Activated T-cell treated with anti-CD3 and anti-CD28 coated beads for 48 hours (primary cell): Measurements from ENCODE around the gene TIMP3.

Source experiments
- DNase-seq: peaks from one replicate; pipeline ENCODE4 v3.0.0-alpha.2; 2020; ENCODE audit warnings: low read depth

The TIMP3 gene

DNA sequence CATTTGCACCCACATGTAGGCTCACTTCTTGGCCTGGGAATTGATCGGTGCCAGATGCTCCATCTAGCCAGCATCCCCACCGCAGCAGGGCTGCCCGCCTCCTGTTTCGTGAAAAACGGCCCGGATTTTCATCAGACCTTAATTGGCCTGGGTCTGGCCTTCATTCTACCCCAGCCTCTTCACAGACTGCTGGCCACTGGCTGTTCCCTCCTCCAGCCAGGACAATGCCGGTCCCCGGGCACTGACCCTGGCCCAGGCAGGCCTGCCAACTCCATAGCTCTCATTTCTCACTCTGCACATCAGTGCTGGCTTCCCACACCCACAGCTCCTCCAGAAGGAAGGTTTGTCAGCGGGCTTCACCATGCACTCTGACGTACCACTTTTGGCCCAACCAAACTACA is 27.9 kb downstream of the TIMP3 start:
- no peak for DNase-seq

DNA sequence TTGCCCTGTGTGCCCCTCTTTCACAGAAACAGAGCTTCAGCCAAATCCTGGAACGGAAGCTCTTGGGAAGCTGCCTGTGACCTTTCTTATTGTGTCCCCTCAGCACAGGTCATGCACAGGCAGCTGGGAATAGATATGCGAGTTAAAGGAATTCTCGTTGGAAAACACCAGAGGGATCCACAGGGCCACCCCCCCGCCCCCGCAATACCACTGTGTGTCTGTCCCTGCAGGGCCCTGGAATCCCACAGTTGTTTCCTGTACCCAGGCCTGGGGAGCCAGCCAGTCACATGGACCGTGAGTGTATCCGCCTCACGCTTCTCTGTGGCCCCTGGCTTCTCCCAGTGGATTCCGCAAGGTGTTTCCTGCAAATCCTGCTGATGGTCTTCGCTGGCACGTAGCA is 29.0 kb downstream of the TIMP3 start:
- DNase-seq, result no peak

DNA sequence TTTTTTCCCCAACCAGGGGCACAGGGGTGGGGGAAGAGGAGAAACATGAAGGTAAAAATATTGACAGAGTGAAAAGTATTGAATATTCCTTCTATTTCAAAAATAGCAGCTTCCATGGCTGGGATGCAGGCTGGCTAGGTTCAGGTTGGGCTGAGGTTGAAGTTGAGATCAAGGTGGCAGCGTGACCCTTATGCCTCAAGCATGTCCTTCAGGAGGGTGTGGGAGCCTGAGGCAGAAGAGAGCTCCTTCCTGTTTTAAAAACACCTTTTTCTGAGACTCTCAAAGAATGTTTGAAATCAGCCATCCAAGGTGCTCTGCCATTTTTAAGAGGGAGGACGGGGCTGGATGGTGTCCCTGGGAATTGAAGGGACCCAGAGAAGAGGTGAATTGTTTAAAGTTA is 29.5 kb downstream of the TIMP3 start:
- no peak for DNase-seq

DNA sequence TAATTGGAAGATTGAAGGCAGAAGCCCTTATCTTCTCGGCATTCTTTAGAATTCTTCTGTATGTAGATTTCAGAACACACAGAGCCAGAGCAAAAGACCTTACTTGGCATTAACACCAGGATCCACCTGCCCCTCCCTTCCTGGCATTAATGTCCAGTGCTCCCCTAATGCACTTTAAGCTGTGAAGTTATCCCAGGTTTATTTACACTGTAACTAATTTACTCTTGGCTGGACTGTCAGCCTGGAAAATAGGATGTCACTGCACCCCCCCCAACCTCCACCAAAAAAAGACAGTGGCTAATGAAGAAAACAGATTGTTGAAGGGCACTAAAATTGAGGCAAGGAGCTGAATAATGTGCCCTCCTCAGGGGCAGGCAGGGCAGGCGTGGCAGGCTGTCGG is 30.1 kb downstream of the TIMP3 start:
- no peak for DNase-seq

DNA sequence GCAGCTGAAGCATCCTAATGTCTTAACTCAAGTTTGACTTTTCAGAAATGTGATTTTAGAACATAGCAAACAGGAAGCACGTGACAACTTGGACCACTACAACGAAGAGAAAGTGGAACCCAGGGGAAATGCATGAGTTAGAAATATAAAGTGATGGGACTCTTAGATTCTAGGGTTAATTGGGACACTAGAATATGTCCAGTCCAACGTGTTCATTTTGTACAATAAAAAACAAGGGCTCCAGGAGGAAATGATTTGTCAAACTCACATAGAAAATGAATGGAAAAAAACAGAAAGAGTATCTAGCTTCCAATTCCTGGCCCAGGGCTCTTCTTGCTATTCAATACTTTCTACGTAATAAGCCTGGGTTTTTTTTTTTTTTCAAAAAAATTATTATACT is 30.7 kb downstream of the TIMP3 start:
- DNase-seq, result no peak

DNA sequence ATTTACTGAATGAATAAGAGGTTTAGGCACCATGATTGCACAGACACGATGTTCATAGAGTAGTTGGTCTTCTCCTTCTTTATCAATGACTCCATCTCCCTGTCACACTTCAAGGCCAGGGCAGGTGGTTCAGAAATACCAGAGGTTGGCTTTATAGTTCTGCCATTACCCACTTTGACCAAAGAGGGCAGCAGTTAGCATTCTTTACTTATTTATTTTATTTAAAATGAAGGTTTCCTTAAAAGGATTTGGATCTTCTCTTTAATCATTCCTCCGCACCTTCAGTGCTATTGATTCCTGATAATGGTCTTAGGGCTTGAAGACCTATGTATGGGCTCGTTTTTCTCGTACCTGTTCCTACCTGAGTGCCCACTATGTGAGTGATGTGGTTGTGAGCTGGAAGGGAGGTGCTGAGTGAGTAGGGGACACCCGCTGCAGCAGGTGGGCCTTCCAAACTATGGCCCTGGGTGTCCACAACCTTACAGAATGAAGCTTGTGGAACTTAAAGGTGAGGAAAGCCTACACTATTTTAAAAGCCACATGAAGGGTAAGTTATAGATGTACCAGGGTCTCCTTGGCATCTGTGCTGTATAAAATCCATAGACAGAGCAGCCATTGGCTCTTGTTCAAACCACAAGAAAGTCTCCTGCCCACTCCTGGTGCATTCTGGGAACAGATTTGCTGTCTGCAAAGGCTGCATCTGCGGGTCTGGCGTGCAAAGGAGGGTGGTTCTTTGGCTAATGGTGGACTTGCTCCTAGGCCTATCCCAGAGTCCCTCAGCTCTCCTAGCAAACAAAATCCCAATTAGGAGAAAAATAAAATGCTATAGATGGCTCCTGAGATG is 35.0 kb downstream of the TIMP3 start:
- no peak for DNase-seq

DNA sequence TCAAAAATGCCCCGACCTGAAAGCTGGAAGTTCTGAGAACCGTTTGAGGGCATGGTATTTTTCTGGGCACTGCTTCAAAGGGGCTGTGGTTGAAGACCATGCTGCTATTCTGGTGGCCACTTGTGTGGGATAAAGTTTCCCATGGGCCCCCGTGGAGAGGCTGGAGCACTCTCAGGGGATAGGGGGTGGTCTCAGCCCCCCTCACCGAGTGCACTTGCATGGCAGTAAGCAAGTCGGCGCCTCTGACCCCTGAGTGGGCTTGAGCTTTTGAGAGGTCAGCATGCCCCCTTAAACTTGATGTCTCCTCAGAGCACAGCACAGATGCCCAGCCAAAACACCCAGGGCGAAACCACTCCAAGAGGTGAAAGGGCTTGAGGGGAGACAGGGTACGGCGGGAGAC is 35.6 kb downstream of the TIMP3 start:
- no peak for DNase-seq

DNA sequence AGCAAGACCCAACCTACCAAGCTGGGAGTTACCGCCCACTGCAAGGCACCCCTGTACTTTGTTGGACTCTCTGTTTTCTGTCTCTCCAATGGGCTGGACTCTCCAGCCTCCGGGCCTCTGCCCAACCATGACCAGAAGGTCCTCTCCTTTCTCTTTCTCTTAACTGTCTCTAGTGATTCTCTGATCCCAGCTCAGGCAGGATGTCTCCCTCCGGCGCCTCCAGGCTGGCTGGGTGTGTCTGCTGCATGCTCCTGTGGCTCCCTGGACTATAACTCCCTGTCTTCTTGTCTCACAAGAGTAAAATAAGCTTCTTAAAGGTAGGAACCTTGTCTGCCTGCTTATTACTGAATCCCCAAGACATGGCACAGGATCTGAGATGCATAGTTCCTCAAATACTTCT is 36.3 kb downstream of the TIMP3 start:
- DNase-seq, result no peak

DNA sequence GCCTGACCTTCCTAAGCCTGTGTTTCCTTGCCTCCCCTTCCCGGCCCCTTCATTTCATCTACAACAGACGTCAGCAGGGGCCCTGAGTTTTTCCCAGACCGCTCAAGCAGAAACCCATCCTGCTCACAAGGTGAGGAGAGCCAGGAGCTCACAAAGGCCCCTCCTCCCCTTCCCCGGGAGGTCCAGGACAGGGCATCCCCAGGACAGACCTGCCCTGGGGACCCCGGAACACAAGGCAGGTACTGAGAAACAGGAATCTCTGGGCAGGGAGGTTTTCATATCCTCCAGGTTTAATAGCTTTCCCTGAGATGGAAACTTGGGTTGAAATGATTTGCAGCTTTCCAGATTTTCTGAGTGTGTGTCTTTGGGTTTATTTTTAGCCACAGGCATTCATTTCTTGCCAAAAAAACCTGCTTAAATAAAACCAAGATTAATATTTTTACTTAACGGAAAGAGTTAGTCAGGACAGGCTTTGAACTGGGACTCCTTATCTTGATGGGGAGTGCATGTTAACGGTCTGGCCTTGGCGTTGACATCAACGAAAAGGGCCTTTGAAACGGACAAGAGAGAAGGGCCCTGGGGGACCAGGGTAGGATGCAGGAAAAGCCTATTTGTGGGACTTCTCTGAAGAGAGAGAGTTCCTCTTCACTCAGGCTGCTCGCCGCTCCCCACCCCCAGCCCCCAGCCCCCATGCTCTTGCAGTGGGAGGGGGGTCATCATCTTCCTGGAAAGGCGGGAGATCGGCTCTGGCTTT is 38.5 kb downstream of the TIMP3 start:
- no peak for DNase-seq

DNA sequence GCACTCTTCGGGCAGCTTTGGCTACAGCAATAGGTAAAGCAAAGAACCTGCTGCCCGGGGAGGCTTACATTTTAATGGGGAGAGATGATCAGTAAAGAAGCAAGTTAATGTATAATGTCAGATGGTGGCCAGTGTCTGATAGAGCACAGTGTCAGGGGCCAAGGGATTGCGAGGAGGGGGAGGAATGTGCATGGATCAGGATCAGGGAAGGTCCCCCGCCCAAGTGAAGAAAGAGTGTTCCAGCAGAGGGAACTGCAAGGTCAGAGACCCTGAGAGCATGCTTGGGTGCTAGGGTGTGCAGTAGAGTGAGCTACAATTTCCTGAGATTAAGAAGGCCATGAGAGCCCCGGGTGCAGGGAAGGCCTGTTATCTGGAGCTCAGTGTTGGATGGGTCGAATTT is 39.7 kb downstream of the TIMP3 start:
- no peak for DNase-seq

DNA sequence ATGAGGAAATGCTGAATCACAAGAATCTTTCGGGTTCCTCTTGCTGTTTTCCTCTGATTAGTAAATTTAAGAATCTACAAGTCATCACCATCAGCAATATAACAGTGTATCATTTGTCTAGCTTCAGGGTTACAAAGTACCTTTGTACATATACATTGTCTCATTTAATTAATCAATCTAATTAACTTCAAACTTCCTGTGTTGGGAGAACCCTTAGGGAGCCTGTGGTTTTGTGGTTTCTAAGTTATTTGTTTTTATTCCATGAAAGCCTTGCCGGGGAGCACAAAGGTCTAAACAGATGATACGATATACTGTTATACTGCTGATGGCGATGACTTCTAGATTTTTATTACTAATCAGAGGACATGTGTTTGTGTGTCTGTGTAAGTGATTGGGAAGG is 41.0 kb downstream of the TIMP3 start:
- DNase-seq, result no peak

DNA sequence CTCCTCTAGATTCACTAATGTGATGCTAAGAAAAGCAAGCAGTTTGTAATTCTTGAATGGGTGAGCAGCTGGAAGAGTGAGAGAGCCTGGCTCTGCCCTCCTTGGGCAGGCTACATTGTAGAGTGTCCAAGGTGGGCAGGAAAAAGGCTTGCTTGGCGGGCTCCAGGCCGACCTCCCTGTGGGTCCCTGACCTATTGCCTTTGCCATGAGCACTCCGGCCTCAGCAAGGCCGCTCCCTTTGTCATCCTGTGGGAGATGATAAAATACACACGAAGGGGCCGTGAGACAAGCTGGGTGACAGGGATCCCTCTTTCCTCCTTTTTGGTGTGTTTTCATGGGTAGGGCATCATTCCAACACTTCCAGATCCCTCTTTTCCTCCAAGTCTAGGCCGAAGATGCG is 41.8 kb downstream of the TIMP3 start:
- no peak for DNase-seq

DNA sequence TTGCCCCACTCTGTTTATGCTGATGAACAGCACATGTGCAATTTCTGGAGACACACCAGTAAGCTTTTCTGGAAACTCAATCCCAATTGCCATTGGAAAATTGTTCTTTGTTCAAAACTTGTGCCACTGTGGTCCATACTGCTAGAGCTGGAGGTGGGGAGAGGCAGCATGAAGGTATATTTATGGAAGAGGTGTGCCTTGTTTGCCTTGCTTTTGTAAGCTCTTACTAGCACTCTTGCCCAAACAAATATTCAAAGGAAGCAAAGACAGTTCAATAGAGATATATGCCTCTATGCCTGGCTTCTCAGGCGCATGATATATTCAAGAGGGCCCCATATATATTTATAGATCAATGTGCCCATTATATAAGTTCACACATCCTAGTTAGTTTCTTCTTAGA is 42.7 kb downstream of the TIMP3 start:
- no peak for DNase-seq

DNA sequence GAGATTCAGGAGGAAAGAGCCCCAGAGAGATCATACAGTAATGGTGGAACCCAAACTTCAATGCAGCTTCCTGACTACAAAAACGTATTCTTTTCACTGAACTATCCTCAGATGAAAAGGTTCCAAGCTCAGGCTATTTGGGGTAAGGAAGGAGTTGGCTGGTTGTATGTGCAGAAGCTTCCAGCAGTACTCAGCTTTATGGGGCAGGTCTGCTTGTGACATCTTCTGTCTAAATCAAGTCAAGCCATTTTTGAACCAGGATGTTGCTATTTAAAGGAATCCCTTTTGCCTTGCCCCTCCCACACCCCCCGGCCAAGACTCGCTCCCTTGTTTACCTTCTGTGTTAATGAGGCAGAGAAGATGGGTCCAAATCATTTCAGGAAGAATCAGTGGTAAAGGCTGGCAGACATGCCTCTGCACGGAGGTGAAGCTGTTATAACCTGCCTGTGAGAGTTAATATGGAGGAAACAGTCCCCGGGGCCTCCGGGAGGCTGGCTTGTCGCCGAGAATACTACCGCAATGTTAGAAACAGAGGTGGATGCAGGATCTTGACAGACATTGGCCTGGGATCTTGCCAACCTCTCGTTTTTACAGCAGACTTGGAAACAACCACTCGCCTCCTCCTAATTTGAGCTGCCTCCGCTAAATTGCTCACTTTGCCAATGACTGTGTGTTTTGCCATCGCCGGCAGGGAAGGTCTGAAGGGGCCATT is 45.4 kb downstream of the TIMP3 start:
- no peak for DNase-seq

DNA sequence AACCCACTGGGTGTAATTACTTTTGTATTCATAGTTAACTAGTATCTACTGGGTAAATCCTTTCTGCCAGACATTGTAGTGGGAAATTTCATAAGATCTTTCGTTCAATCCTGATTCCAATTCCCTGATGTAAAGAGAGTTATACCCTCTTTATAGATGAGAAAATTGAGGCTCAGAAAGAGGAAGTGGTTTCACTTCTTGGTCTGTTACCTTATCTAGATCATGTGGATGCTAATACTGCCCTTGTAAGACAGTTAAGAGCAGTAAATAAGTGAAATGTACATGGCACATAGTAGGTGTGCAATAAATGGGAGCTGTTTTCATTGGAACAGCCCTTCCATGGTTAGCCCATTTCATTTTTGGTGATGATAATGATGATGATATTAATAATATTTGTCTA is 46.7 kb downstream of the TIMP3 start:
- DNase-seq, result no peak

DNA sequence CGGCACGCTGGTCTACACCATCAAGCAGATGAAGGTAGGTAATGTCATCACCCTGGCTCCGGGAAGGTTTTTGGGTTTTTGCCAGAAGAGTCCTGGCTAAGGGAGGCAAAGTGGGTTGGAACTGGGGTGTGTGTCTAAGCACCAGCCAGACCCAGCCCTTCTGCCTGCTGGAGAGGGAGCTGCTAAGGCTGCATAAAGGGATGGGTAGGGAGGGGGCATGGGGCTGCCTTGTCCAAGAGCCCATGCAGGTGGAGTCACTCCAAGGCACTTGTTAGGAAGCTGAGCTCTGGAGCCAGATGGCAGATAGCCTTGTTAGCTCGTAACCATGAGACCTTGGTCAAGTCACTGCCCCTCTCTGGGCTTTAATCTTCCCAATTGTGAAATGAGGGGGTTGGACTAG is 48.0 kb downstream of the TIMP3 start:
- no peak for DNase-seq

DNA sequence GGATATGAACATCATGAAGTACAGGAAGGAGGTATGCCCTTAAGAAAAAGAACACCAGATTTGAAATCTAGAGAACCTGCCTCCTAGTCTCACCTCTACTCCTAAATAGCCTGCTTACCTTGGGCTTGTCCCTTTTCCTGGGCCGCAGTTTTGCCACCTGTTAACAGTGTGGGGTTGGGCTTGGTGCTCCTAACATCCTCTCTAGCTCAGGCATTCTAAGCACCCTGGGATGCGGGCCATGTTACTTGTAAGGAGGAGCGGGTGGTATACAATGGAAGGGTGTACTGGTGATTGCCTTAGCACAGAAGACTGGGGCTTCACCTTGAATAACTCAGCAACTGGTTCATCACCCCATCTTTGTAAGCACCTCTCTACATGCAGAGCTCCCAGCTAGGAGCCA is 48.7 kb downstream of the TIMP3 start:
- DNase-seq, result no peak

DNA sequence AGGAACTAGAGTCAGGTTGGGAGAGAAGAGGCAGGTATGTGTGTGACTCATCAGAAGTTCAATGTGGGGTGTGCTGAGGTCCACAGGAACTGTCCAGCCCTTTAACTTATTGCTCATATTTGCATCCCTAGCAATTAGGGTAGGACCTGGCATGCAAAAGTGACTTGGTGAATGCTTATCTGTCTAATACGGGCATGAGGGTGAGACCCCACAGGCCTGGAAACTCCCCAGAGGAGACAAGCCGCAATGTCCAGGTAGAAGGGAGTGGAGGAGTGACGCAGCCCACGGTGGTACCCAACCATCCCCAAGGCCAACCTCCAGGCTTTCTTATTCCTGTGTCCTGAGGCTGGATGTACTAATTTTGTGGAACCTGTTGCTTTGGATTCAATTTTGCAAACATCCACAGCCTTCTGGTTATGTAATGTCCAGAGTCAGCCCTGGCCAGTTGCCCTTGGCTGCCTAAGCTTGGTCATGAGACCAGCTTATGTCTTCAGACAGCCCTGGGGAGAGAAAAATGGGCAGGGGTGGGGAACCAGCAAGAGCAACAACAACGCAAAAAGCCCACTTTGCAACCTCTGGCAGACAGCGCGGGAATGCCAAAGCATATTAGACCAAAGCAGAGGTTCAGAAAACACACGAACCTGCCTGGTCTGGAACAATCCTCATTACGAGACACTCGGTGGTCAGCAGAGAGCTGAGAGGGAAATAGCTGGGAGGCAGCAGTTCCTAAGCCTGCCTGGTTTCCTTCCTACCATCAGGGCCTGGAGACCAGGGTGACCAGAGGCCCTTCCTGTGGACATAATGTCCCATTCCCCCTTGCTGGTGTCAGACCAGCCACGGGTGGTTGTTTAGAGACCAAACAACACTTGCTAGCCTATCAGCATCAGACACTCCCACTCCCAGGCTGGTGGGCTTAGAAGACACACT is 49.3 kb downstream of the TIMP3 start:
- no peak for DNase-seq

DNA sequence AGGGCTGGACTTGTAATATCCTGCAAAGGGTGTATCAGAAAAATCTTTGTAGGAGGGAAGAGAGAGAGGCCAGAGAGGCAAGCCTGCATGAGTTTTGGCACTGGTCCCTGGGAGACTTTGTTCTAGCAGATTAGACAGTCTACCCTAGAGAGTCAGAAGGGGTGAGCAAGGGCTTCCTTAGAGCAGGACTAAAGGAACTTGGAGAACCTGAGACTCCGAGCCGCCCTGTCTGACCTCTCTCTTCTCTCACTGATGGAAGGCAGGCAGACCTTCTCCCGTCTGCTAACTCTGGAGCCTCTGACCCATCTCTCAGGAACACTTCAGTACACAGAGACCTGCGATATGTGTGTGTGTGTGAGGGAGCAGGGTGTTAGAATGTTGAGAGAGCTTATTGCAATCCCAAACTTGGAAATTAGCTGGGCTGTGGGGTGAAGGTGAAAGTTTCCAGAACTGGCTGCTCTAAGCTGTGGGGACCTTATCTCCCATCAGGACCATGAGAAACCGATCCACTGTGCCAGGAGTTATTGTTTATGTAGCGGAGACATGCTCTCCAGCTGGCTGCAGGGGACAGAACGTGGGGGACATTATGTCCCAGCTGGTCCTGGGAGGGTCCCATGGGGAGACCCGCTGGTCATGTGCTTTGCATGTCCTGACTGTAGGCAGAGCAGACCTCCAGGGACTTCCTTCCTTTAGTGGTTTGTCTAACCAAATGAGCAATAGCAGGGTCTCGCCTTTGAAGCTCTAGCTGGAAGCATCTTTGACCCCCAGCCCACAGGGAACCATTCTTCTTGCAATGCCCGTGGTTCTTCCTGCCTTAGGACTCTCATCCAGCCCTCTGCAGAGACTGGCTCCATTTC is 51.1 kb downstream of the TIMP3 start:
- no peak for DNase-seq

DNA sequence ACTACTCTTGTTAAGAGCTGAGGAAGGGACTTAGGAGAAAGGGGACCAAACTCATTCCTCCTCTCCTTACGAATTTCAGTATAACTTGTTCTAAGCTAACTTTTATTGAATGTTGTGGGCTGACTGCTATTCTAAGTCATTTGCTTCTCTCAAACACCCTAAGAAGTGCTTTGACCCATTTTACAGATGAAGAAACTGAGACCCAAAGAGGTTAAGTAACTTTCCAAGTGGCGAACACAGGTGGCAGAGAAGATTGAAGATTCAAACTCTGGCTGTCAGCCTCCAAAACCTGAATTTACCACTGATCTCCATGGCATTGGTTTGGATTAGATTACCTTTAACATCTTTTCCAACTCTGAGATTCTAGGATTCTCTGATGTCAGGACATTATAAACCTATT is 52.2 kb downstream of the TIMP3 start:
- no peak for DNase-seq

DNA sequence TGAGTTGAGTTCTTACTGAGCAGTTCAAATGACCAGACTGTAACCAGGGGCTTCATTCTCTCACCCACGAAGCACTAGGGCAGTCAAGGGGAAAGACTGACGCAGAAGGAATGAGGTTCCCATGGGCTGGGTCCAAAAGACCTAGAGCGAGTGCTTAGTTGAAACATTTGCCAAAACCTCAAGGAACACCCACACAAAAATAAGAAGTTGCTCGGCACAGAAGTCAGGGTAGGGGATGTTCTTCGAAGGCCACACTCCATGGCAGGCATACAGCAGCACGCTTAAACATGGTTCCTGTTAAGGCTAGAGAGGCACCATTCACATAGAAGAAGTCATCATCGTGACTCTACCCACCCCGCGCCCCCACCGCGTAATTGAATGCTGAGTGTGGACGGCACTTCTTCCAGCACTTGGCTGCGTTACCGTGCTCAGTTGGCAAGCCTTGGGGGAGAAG is 52.9 kb downstream of the TIMP3 start:
- no peak for DNase-seq
